Measurements from ENCODE around the gene SNX30.

The SNX30 gene

GRCh38 chr9:112751056-112751795, 666 bp downstream of the SNX30 start (continued):
- no peak for TF ChIP-seq SP7 (tag by site-specific recombination; IDR thresholded peaks at IDR 0.05)
- no peak for TF ChIP-seq ZNF148 (tag by site-specific recombination; IDR thresholded peaks at IDR 0.05; ENCODE audit: borderline replicate concordance)
- no peak for TF ChIP-seq ZNF629 (tag by site-specific recombination; IDR thresholded peaks at IDR 0.05)
- no peak for TF ChIP-seq ZNF416 (tag by site-specific recombination; IDR thresholded peaks at IDR 0.05)
- no peak; the same call in 1 of the 2 replicates for TF ChIP-seq SCRT1 (tag by site-specific recombination; IDR thresholded peaks at IDR 0.05; ENCODE audit: borderline replicate concordance)
- TF ChIP-seq ZSCAN18 (tag by site-specific recombination; IDR thresholded peaks at IDR 0.05), result no peak
- TF ChIP-seq ZNF521 (tag by site-specific recombination; IDR thresholded peaks at IDR 0.05), result no peak
- no peak for TF ChIP-seq ZNF169 (tag by site-specific recombination; IDR thresholded peaks at IDR 0.05)
- TF ChIP-seq ZNF670 (tag by site-specific recombination; IDR thresholded peaks at IDR 0.05; ENCODE audit: low read depth), result no peak
- no peak for TF ChIP-seq ZNF549 (tag by site-specific recombination; IDR thresholded peaks at IDR 0.05)
- TF ChIP-seq GLI4 (tag by site-specific recombination; IDR thresholded peaks at IDR 0.05), result no peak
- 0 out of 2 replicates have a peak, but pooled peaks have one; percentile 6 for TF ChIP-seq GLIS1 (tag by site-specific recombination; IDR thresholded peaks at IDR 0.05)
- TF ChIP-seq ZNF426 (tag by site-specific recombination; IDR thresholded peaks at IDR 0.05), result no peak
- TF ChIP-seq IKZF3 (tag by site-specific recombination; IDR thresholded peaks at IDR 0.05), result no peak
- TF ChIP-seq PRDM6 (tag by site-specific recombination; IDR thresholded peaks at IDR 0.05), result no peak
- no peak for TF ChIP-seq ATF2 (tag by site-specific recombination; IDR thresholded peaks at IDR 0.05; ENCODE audit: low read depth)
- TF ChIP-seq ZNF571 (tag by site-specific recombination; IDR thresholded peaks at IDR 0.05), result no peak
- no peak for TF ChIP-seq ZNF585B (tag by site-specific recombination; IDR thresholded peaks at IDR 0.05)
- TF ChIP-seq ZBTB48 (tag by site-specific recombination; IDR thresholded peaks at IDR 0.05), result no peak
- no peak for TF ChIP-seq ZNF514 (tag by site-specific recombination; IDR thresholded peaks at IDR 0.05)
- peak; percentile 77 for TF ChIP-seq KLF9 (tag by site-specific recombination; IDR thresholded peaks at IDR 0.05; ENCODE audit: low read depth)
- no peak for TF ChIP-seq YY2 (tag by site-specific recombination; IDR thresholded peaks at IDR 0.05)
- no peak for TF ChIP-seq ZNF280D (tag by site-specific recombination; IDR thresholded peaks at IDR 0.05)
- peak; percentile 29 for TF ChIP-seq ZBTB26 (tag by site-specific recombination; optimal IDR thresholded peaks at IDR 0.05)
- TF ChIP-seq GLIS2 (tag by site-specific recombination; IDR thresholded peaks at IDR 0.05), result peak; percentile 68
- no peak for TF ChIP-seq ZNF473 (tag by site-specific recombination; IDR thresholded peaks at IDR 0.05)

Data from HEK293 (cell line).